OCI-LY3 (cell line): Measurements from ENCODE around the gene ELAVL1.
"Not testable (repeated sequence)": the region's sequence is repeated elsewhere in the genome, so short reads cannot be mapped to it uniquely, and the experiment has no call there.

Source experiments
- H2AFZ ChIP-seq: fragments of 200-600, 300-600 bp; shearing (Covaris generic); 2 replicates; pipeline ENCODE4 v1.6.0; 2014; ENCODE audit warnings: antibody characterized with exemption, low read depth, low read length
- H3K27ac ChIP-seq: fragments of 200-600, 300-600 bp; sonication (generic); 2 replicates; pipeline ENCODE4 v1.5.1; 2014; ENCODE audit warnings: mild to moderate bottlenecking, low read length, moderate library complexity, mixed read lengths
- H3K27me3 ChIP-seq: fragments of 200-600, 300-600 bp; sonication (generic); 2 replicates; pipeline ENCODE4 v1.6.1; 2014; ENCODE audit warnings: low read depth, low read length, mixed read lengths
- H3K36me3 ChIP-seq: fragments of 200-600, 300-600 bp; sonication (generic); replicated peaks from 2 replicates; pipeline ENCODE3; 2014; ENCODE audit warnings: low read depth, low read length, mixed read lengths
- H3K4me1 ChIP-seq: fragments of 300-600, 200-600 bp; sonication (generic); 2 replicates; pipeline ENCODE4 v1.6.1; 2014; ENCODE audit warnings: low read length, mixed read lengths
- H3K4me2 ChIP-seq: fragments of 200-600, 300-600 bp; sonication (generic); 2 replicates; pipeline ENCODE4 v1.6.1; 2014; ENCODE audit warnings: low read length, mixed read lengths
- H3K4me3 ChIP-seq: fragments of 300-600, 200-600 bp; sonication (generic); 2 replicates; pipeline ENCODE4 v1.5.1; 2014; ENCODE audit warnings: antibody characterized with exemption, mild to moderate bottlenecking, low read length, moderate library complexity
- H3K79me2 ChIP-seq: fragments of 300-600, 200-600 bp; shearing (Covaris generic); 2 replicates; pipeline ENCODE4 v1.6.1; 2014; ENCODE audit warnings: mild to moderate bottlenecking, low read length, mixed read lengths
- H3K9ac ChIP-seq: fragments of 300-600, 200-600 bp; shearing (Covaris generic); 2 replicates; pipeline ENCODE4 v1.6.0; 2014; ENCODE audit warnings: mild to moderate bottlenecking, low read length, moderate library complexity
- H3K9me3 ChIP-seq: fragments of 200-600, 300-600 bp; shearing (Covaris generic); 2 replicates; pipeline ENCODE4 v1.6.1; 2014; ENCODE audit warnings: low read length, mixed read lengths; ENCODE audit not compliant: insufficient read depth
- H4K20me1 ChIP-seq: fragments of 200-600, 300-600 bp; sonication (generic); 2 replicates; pipeline ENCODE4 v1.6.1; 2016; ENCODE audit warnings: low read length, mixed read lengths; ENCODE audit not compliant: insufficient read depth
- CTCF ChIP-seq: fragments of 200-600, 300-600 bp; sonication (generic); IDR thresholded peaks from 2 replicates; pipeline ENCODE4 v1.5.1; 2014; ENCODE audit warnings: antibody characterized with exemption, low read length, low read depth
- EZH2phosphoT487 ChIP-seq: fragments of 200-600 bp; shearing (Covaris generic); IDR thresholded peaks from 2 replicates; pipeline ENCODE4 v1.6.1; 2018; ENCODE audit warnings: antibody characterized with exemption, mixed run types, low read depth

The ELAVL1 gene

GRCh38 chr19:7965259-7965841, 40.1 kb downstream of the ELAVL1 start:
- H3K36me3 ChIP-seq, result peaks cover 78% of the 10 kb centered on the region
- no peak overlapping the region for H3K9ac ChIP-seq
- no peaks in the 10 kb centered on the region for H4K20me1 ChIP-seq

GRCh38 chr19:7963566-7963965, 41.9 kb downstream of the ELAVL1 start:
- no peaks in the 10 kb centered on the region for H3K79me2 ChIP-seq
- no peak overlapping the region for H3K27ac ChIP-seq
- H3K9ac ChIP-seq, result no peak overlapping the region
- no peaks in the 10 kb centered on the region for H3K4me1 ChIP-seq
- peaks cover 73% of the 10 kb centered on the region for H3K36me3 ChIP-seq
- H4K20me1 ChIP-seq, result no peaks in the 10 kb centered on the region
- H2AFZ ChIP-seq, result no peak overlapping the region
- no peak overlapping the region for H3K4me3 ChIP-seq
- no peak overlapping the region for H3K4me2 ChIP-seq
- H3K27me3 ChIP-seq, result no peaks in the 10 kb centered on the region
- TF ChIP-seq EZH2phosphoT487, result no peak
- no peak for TF ChIP-seq CTCF
- no peaks in the 10 kb centered on the region for H3K9me3 ChIP-seq

More at GRCh38 chr19:7965259-7965841, 40.1 kb downstream of the ELAVL1 start:
- Histone ChIP-seq H2AFZ (no peak overlapping the region), H3K4me3 (no peak overlapping the region), H3K4me1 (no peaks in the 10 kb centered on the region), H3K27ac (no peak overlapping the region), H3K79me2 (no peaks in the 10 kb centered on the region), H3K4me2 (no peak overlapping the region), H3K27me3 (no peaks in the 10 kb centered on the region), H3K9me3 (no peaks in the 10 kb centered on the region)
- TF ChIP-seq CTCF (no peak), EZH2phosphoT487 (no peak)

GRCh38 chr19:7962644-7963268, 42.7 kb downstream of the ELAVL1 start:
- no peak overlapping the region for H3K9ac ChIP-seq
- no peak overlapping the region for H3K27ac ChIP-seq
- H2AFZ ChIP-seq, result no peak overlapping the region
- no peak overlapping the region for H3K4me2 ChIP-seq
- H3K36me3 ChIP-seq, result peaks cover 72% of the 10 kb centered on the region
- TF ChIP-seq CTCF, result no peak
- TF ChIP-seq EZH2phosphoT487, result no peak
- no peaks in the 10 kb centered on the region for H3K4me1 ChIP-seq
- H3K79me2 ChIP-seq, result no peaks in the 10 kb centered on the region
- H3K27me3 ChIP-seq, result no peaks in the 10 kb centered on the region
- no peak overlapping the region for H3K4me3 ChIP-seq
- no peaks in the 10 kb centered on the region for H3K9me3 ChIP-seq
- no peaks in the 10 kb centered on the region for H4K20me1 ChIP-seq

GRCh38 chr19:7961920-7962626, 43.4 kb downstream of the ELAVL1 start:
- Histone ChIP-seq H3K27ac (no peak overlapping the region), H3K79me2 (no peaks in the 10 kb centered on the region), H3K27me3 (no peaks in the 10 kb centered on the region), H3K36me3 (peaks cover 69% of the 10 kb centered on the region), H3K9ac (no peak overlapping the region), H3K4me3 (no peak overlapping the region), H2AFZ (no peak overlapping the region), H3K4me2 (no peak overlapping the region), H3K4me1 (no peaks in the 10 kb centered on the region), H4K20me1 (no peaks in the 10 kb centered on the region), H3K9me3 (no peaks in the 10 kb centered on the region)
- TF ChIP-seq CTCF (no peak), EZH2phosphoT487 (no peak)

- not testable (repeated sequence) for H3K79me2 ChIP-seq, H3K4me3 ChIP-seq, H4K20me1 ChIP-seq, H3K4me1 ChIP-seq, H3K27ac ChIP-seq, H2AFZ ChIP-seq, H3K27me3 ChIP-seq, H3K9me3 ChIP-seq, H3K4me2 ChIP-seq, H3K9ac ChIP-seq
- H3K36me3 ChIP-seq, result peaks cover 65% of the 10 kb centered on the region
These were observed 44.4 kb downstream of the ELAVL1 start for GRCh38 chr19:7961082-7961481.
